HepG2 (cell line): ENCODE measurements around the gene DCP2. TPM values are rescaled to one million over a fixed set of nuclear protein-coding genes. Genes with fewer than 3 reads are reported as not detected.
"Not testable (repeated sequence)": the region's sequence is repeated elsewhere in the genome, so short reads cannot be mapped to it uniquely, and the experiment has no call there.

Experiments
- ATAC-seq: fragments of 200-7000 bp; cut with Tn5 transposase; 3 replicates; pipeline ENCODE4 v1.9.1; 2020; ENCODE audit warnings: mild to moderate bottlenecking, moderate library complexity
- BruUV-seq: library from RNA; stranded (reverse); fragments of 400-500 nt; replicated peaks from 2 replicates; lab custom pipeline; 2021; lab: Mats Ljungman, UMichigan
- CTCF ChIA-PET: fragments of 300-600 bp; formaldehyde crosslinking; extraction: SDS; loops from one replicate; lab custom pipeline; 2021; ENCODE audit warnings: low total read pairs, inconsistent platforms, low intra/inter-chr PET ratio; lab: Yijun Ruan, JAX
- POLR2A ChIA-PET: fragments of 350-600 bp; sonication (Branson Sonifier 250); formaldehyde crosslinking; loops from one replicate; lab custom pipeline; 2020; ENCODE audit warnings: antibody characterized with exemption, inconsistent platforms; lab: Yijun Ruan, JAX
- DNase-seq: peaks from one replicate; pipeline ENCODE4 v3.0.0-alpha.2; 2015; ENCODE audit warnings: low spot score
- FAIRE-seq: peaks from 3 replicates; lab custom pipeline; 2011; peaks lifted over from hg19 to GRCh38; lab: Jason Lieb, UNC
- H2AFZ ChIP-seq: one replicate; pipeline ENCODE4 v1.6.1; 2011; ENCODE audit warnings: low read length, inconsistent platforms
- H3K27ac ChIP-seq: fragments of 300-600 bp; 3 replicates; pipeline ENCODE4 v1.8.0; 2011; ENCODE audit warnings: mixed run types, mild to moderate bottlenecking, mixed read lengths, low read length, inconsistent platforms; ENCODE audit not compliant: insufficient read depth; ENCODE audit errors: extremely low read length
- H3K27me3 ChIP-seq, 2 experiments: fragments of 200-600 bp in 1 of 2; 2 replicates in 1 of 2; 3 replicates in 1 of 2; pipeline versions ENCODE4 v1.6.0 to v1.8.0; 2011; ENCODE audit warnings: low read length in 2 of 2, mild to moderate bottlenecking in 2 of 2, moderate library complexity in 2 of 2, inconsistent platforms in 1 of 2; ENCODE audit not compliant: insufficient read depth in 2 of 2, control insufficient read depth in 1 of 2
- H3K36me3 ChIP-seq, 2 experiments: fragments of 200-600 bp in 1 of 2; replicated peaks in 1 of 2; 2 replicates in 1 of 2; 3 replicates in 1 of 2; pipeline versions ENCODE4 v1.5.1 to v1.8.0; 2011; ENCODE audit warnings: low read length in 2 of 2, inconsistent platforms in 1 of 2; ENCODE audit not compliant: insufficient read depth in 2 of 2, control insufficient read depth in 1 of 2
- H3K4me1 ChIP-seq: 2 replicates; pipeline ENCODE4 v1.5.1; 2012; ENCODE audit warnings: low read length, inconsistent platforms; ENCODE audit not compliant: insufficient read depth
- H3K4me2 ChIP-seq: 2 replicates; pipeline ENCODE4 v1.6.0; 2011; ENCODE audit warnings: low read depth, low read length, inconsistent platforms
- H3K4me3 ChIP-seq, 3 experiments: fragments of 200-600 bp in 1 of 3; sonication (generic), shearing (Covaris generic) in 1 of 3; replicated peaks in 1 of 3; 2 replicates each; pipeline ENCODE4 v1.5.1; 2011 to 2016; ENCODE audit warnings: low read length in 3 of 3, inconsistent platforms in 2 of 3, low read depth in 2 of 3, mild to moderate bottlenecking in 2 of 3, control low read depth in 1 of 3, mixed read lengths in 1 of 3; ENCODE audit not compliant: insufficient read depth in 1 of 3
- H3K79me2 ChIP-seq: one replicate; pipeline ENCODE4 v1.6.1; 2011; ENCODE audit warnings: low read length, inconsistent platforms; ENCODE audit not compliant: insufficient read depth
- H3K9ac ChIP-seq: 2 replicates; pipeline ENCODE4 v1.6.0; 2011; ENCODE audit warnings: mild to moderate bottlenecking, low read depth, low read length, inconsistent platforms; ENCODE audit not compliant: insufficient read depth
- H3K9me3 ChIP-seq: 2 replicates; pipeline ENCODE4 v1.5.1; 2012; ENCODE audit warnings: mild to moderate bottlenecking, low read length
- H4K20me1 ChIP-seq: 2 replicates; pipeline ENCODE4 v1.6.0; 2011; ENCODE audit warnings: inconsistent platforms, mild to moderate bottlenecking, low read length, moderate library complexity; ENCODE audit not compliant: insufficient read depth
- ARID5B ChIP-seq: IDR thresholded peaks from 2 replicates; pipeline ENCODE4 v1.4.0; 2020; ENCODE audit warnings: mild to moderate bottlenecking, missing genetic modification reagents
- ATF3 ChIP-seq: sonication (generic); formaldehyde crosslinking; IDR thresholded peaks from 2 replicates; pipeline ENCODE4 v1.4.0; 2020; ENCODE audit warnings: missing genetic modification reagents
- FOSL1 ChIP-seq: sonication (generic); formaldehyde crosslinking; IDR thresholded peaks from 2 replicates; pipeline ENCODE4 v1.9.0; 2021; ENCODE audit warnings: missing genetic modification reagents, borderline replicate concordance
- FOSL2 ChIP-seq: sonication (generic); formaldehyde crosslinking; IDR thresholded peaks from 2 replicates; pipeline ENCODE4 v1.4.0; 2020; ENCODE audit warnings: missing genetic modification reagents
- JUND ChIP-seq: sonication (generic); formaldehyde crosslinking; IDR thresholded peaks from 2 replicates; pipeline ENCODE4 v1.8.0; 2022; ENCODE audit warnings: mild to moderate bottlenecking, missing genetic modification reagents
- LCORL ChIP-seq, 2 experiments: fragments of 450-650 bp in 1 of 2; sonication (generic) in 1 of 2; formaldehyde crosslinking in 1 of 2; IDR thresholded peaks; 2 replicates each; pipeline versions ENCODE4 v1.5.0 to v1.6.1; 2017 to 2020; ENCODE audit warnings: antibody characterized with exemption in 1 of 2, missing genetic modification reagents in 1 of 2
- NR2F1 ChIP-seq, 2 experiments: fragments of 450-650 bp in 1 of 2; formaldehyde crosslinking in 1 of 2; IDR thresholded peaks; 2 replicates each; pipeline versions ENCODE4 v1.5.0 to v1.6.1; 2016 to 2020; ENCODE audit warnings: mild to moderate bottlenecking in 1 of 2, missing compliant biosample characterization in 1 of 2, missing genetic modification reagents in 1 of 2, moderate library complexity in 1 of 2
- POGZ ChIP-seq: sonication (generic); formaldehyde crosslinking; IDR thresholded peaks from 2 replicates; pipeline ENCODE4 v1.4.0; 2020; ENCODE audit warnings: mild to moderate bottlenecking, missing genetic modification reagents
- RARA ChIP-seq: IDR thresholded peaks from 2 replicates; pipeline ENCODE4 v1.6.1; 2016; ENCODE audit warnings: missing genetic modification reagents, missing compliant biosample characterization
- RARG ChIP-seq: sonication (generic); formaldehyde crosslinking; IDR thresholded peaks from 2 replicates; pipeline ENCODE4 v1.4.0; 2020; ENCODE audit warnings: low read depth, mild to moderate bottlenecking, missing genetic modification reagents
- RXRA ChIP-seq: sonication (generic); formaldehyde crosslinking; IDR thresholded peaks from 2 replicates; pipeline ENCODE4 v1.5.1; 2020; ENCODE audit warnings: missing genetic modification reagents
- SAP130 ChIP-seq: IDR thresholded peaks from 2 replicates; pipeline ENCODE4 v1.6.1; 2016; ENCODE audit warnings: low read depth
- TCF7 ChIP-seq: sonication (generic); IDR thresholded peaks from 2 replicates; pipeline ENCODE4 v1.6.1; 2016; ENCODE audit warnings: antibody characterized with exemption, low read depth
- ZNF776 ChIP-seq: sonication (generic); formaldehyde crosslinking; IDR thresholded peaks from 2 replicates; pipeline ENCODE4 v1.4.0; 2020; ENCODE audit warnings: mild to moderate bottlenecking, missing genetic modification reagents
- WGBS: methylation state at CpG from one replicate; pipeline ENCODE4 v1.1.6; 2017; ENCODE audit warnings: low lambda C conversion rate; 5-methylcytosine and 5-hydroxymethylcytosine counted together
- in situ Hi-C: cut with HindIII; loops from 2 replicates; pipeline ENCODE4 v1.10.0; 2017; ENCODE audit warnings: low pct_unique_long_range_greater_than_20kb; ENCODE audit not compliant: extremely low pct_ligation_motif_present
- intact Hi-C: fragments of 100-400 bp; cut with micrococcal nuclease; formaldehyde crosslinking; loops from one replicate; pipeline ENCODE4 v1.10.0; 2022; ENCODE audit not compliant: unreplicated experiment
- polyA plus RNA-seq, 8 experiments: library from polyadenylated mRNA; depleted of rRNA in 3 of 8; stranded (reverse) in 7 of 8; unstranded in 1 of 8; fragments of >200 nt; fragmentation: Illumina TruSeq in 4 of 8; extraction: Trizol in 4 of 8; gene quantifications; 2 replicates each; pipeline versions ENCODE4 v1.2.1 to v1.2.3, GENCODE V29; 2011 to 2016; ENCODE audit warnings: low read depth in 4 of 8, missing spikeins in 1 of 8, mixed read lengths in 1 of 8; ENCODE audit not compliant: insufficient read depth in 1 of 8
- total RNA-seq, 5 experiments: library from RNA; depleted of rRNA; stranded (reverse); fragments of >200 nt; fragmentation: Illumina TruSeq; extraction: Trizol; gene quantifications; 2 replicates each; pipeline ENCODE4 v1.2.3, GENCODE V29; 2016; ENCODE audit warnings: low read depth in 1 of 5

The DCP2 gene
- total and polyA plus RNA-seq, 2 of the 13 experiments (the other 11 are each of a cell fraction or from before 2014, with no cell fraction given): 16.2 to 63.4 TPM

- no peak for TF ChIP-seq RARG (CRISPR knock-in tag)
- 0 out of 2 replicates have a peak, but pooled peaks have one; percentile 9 for TF ChIP-seq TCF7
- TF ChIP-seq ZNF776 (CRISPR knock-in tag): no peak
- TF ChIP-seq SAP130 (CRISPR knock-in tag): 0 out of 2 replicates have a peak, but pooled peaks have one; percentile 15
- no peak for TF ChIP-seq LCORL (IDR thresholded peaks at IDR 0.05)
- no peak for TF ChIP-seq LCORL (CRISPR knock-in tag; IDR thresholded peaks at IDR 0.05)
Measured at GRCh38 chr5:112958093-112959088, 18.2 kb upstream of the DCP2 start (continued).

- H4K20me1 ChIP-seq, H3K27ac ChIP-seq, BruUV-seq, H3K9ac ChIP-seq, H3K79me2 ChIP-seq, H3K27me3 ChIP-seq, H3K9me3 ChIP-seq, CTCF ChIA-PET, H3K4me3 ChIP-seq, in situ Hi-C loops, H2AFZ ChIP-seq, ATAC-seq, FAIRE-seq, H3K36me3 ChIP-seq: not testable (repeated sequence)
- H3K4me1 ChIP-seq: peaks cover 70% of the 10 kb centered on the region
- TF ChIP-seq ATF3 (peak; percentile 77), NR2F1 (CRISPR knock-in tag; IDR thresholded peaks at IDR 0.05) (peak in 1 of 2 experiments; percentile 40; a peak in 1 of 4 replicates), RARA (CRISPR knock-in tag) (peak; percentile 80), ARID5B (CRISPR knock-in tag) (0 out of 2 replicates have a peak, but pooled peaks have one; percentile 4), FOSL1 (CRISPR knock-in tag) (peak; percentile 55; the same call in 1 of the 2 replicates), POGZ (CRISPR knock-in tag) (peak; percentile 26; the same call in 1 of the 2 replicates), JUND (0 out of 2 replicates have a peak, but pooled peaks have one; percentile 20), FOSL2 (CRISPR knock-in tag) (peak; percentile 95), RXRA (CRISPR knock-in tag) (peak; percentile 52; the same call in 1 of the 2 replicates)
- DNase-seq: peak; percentile 56
- intact Hi-C loops: loop anchor here (5.0 to 10.0 kb wide), 2 partner anchors 98 to 795 kb away; partner anchors contain the start of gene SRP19
- WGBS: 34% methylated on average over 8 of the region's 8 CpGs
- POLR2A ChIA-PET: interaction anchor here (1.0 to 3.8 kb wide), 4 partner anchors 16 to 99 kb away, joined by 3 to 24 read pairs (median 13); partner anchors contain the start of genes DCP2, REEP5 and SRP19
- peak overlapping the region; percentile 18; the same call in 1 of the 2 replicates for H3K4me2 ChIP-seq
Measured at GRCh38 chr5:112959872-112960271, 16.7 kb upstream of the DCP2 start.
